ENCODE data around the gene EXOC4.

EXOC4 gene

DNA sequence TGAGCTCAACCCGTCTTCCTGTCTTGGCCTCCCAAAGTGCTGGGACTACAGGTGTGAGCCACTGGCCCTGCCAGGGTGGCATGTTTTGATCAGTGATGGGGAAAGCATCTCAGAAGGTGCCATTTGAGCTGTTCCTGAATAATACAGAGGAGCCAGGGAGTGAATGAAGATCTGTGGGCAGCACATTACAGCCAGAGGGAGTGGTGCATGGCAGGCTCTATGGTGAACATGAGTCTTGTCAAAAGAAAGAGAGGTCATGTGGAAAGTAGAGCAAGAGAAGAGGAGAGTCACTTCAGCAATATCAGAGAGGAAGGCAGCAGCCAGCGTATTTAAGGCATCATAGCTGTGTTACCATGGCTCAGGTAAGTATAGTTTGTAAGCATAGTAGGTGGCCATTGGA lies 598.5 kb downstream of the EXOC4 start:
- no peaks in the 10 kb centered on the region for H3K9me3 Mint-ChIP-seq

DNA sequence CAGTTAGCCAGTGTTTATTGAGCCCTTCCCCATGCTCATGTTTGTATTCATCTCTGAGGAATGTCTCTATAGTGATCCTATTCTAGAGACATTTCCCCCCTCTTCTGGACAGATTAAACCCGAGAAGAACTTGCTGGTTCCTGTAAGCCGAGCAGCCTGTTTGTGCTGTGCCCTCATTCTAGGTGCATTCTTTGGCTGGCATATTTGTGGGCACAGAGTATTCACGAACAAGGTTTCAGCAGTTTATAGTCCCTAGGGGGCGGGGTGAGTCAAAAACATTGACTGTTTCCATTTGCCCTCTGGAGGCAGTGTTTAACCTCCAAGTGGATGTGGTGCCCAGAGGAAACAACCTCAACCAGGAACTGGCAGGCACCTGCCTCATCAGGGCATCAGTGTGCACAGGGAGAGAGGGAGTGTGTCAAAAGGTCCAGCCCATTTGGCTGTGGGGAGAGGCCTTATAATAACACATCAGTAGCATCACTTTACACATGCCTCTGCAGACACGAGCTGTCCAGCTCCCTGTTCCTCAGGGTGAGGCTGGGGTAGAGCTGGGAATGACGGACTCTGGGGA lies 600.9 kb downstream of the EXOC4 start:
- peak; percentile 20 for DNase-seq
- Mint-ChIP-seq H3K4me3 (no peak overlapping the region), H3K4me1 (peaks cover 8 to 11% of the 10 kb centered on the region in 2 donors), H3K27me3 (no peaks in the 10 kb centered on the region), H3K9me3 (peaks cover 1 to 4% of the 10 kb centered on the region in 2 donors), H3K27ac (peak overlapping the region; percentile 4), H3K36me3 (peaks cover 10 to 11% of the 10 kb centered on the region in 2 donors)
- ATAC-seq (replicated peaks) = peak; percentile 78 to 86

More for the DNA sequence above, 598.5 kb downstream of the EXOC4 start:
- DNase-seq = no peak
- no peak overlapping the region for H3K4me3 Mint-ChIP-seq
- H3K4me1 Mint-ChIP-seq = peaks cover 8 to 11% of the 10 kb centered on the region in 2 donors
- no peak overlapping the region for H3K27ac Mint-ChIP-seq
- H3K36me3 Mint-ChIP-seq = peaks cover 0 to 5% of the 10 kb centered on the region in 2 donors
- no peak for ATAC-seq (replicated peaks)
- no peaks in the 10 kb centered on the region for H3K27me3 Mint-ChIP-seq

GRCh38 chr7:133854739-133855138 lies 601.9 kb downstream of the EXOC4 start:
- peaks cover 8 to 11% of the 10 kb centered on the region in 2 donors for H3K4me1 Mint-ChIP-seq
- ATAC-seq (replicated peaks) (peak; percentile 36 to 46), DNase-seq (no peak)
- H3K4me3 Mint-ChIP-seq = no peak overlapping the region
- peaks cover 1 to 4% of the 10 kb centered on the region in 2 donors for H3K9me3 Mint-ChIP-seq
- no peaks in the 10 kb centered on the region for H3K27me3 Mint-ChIP-seq
- H3K36me3 Mint-ChIP-seq = peaks cover 14 to 17% of the 10 kb centered on the region in 2 donors
- no peak overlapping the region for H3K27ac Mint-ChIP-seq

DNA sequence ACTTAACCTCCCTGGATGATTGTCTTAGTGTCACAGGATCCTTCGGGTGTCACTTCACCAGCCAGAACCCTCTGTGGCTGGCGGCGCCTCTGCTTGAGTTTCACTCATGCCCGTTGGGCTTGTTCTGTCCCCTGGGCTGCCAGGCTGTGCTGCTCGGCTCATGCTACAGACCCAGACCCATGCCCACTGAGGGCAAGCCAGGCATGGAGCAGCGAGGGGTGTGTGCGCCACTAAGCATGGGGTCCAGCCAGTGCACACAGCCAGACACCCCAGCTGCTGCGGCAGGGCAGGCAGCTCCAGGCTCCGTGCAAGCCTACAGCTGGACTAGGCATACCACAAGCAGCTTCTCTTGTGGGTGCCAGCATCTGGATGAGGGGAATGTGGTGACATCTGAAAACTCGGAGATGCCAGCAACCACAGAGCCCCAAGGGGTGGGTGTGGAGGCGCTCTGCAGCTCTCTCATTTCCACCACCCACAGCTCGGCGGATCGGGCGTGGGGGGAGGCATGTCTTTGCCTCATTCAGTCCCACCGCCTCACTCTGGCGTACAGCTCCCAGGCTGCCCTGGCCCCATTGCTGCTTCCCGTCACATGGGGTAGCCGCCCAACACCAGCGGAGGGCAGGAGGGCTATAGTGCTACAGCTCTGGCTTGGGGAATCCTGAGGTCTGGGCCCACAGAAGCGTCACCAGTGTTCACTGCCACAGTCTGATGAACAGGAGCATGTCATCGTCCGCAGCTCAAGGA lies 604.7 kb downstream of the EXOC4 start:
- Mint-ChIP-seq H3K27ac (no peak overlapping the region), H3K27me3 (no peaks in the 10 kb centered on the region), H3K9me3 (peaks cover 1 to 4% of the 10 kb centered on the region in 2 donors), H3K4me3 (no peak overlapping the region), H3K36me3 (peaks cover 12 to 17% of the 10 kb centered on the region in 2 donors), H3K4me1 (peaks cover 8 to 11% of the 10 kb centered on the region in 2 donors)
- no peak for ATAC-seq (replicated peaks)
- DNase-seq = no peak

DNA sequence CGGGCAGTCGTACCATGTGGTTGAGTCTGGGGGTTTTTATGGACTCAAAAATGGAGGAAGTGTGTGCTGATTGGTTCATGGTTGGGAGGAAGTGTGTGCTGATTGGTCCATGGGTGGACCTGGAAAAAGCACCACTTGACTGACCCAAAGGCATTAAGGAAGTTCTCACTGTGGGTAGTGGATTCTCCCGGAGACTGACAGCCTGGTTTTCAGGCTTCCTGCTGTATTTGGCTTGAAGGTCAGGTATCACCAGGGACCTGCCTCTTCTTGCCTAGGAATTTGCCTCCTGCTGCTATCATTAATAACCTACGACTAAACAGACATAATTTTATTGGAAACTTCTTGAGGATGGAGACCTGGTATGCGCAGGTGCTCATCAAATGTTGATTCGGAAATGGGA lies 605.4 kb downstream of the EXOC4 start:
- H3K36me3 Mint-ChIP-seq = peaks cover 12 to 17% of the 10 kb centered on the region in 2 donors
- DNase-seq (no peak), ATAC-seq (replicated peaks) (no peak)

GRCh38 chr7:133859231-133859630 lies 606.4 kb downstream of the EXOC4 start:
- peaks cover 1 to 4% of the 10 kb centered on the region in 2 donors for H3K9me3 Mint-ChIP-seq
- no peaks in the 10 kb centered on the region for H3K27me3 Mint-ChIP-seq
- DNase-seq = no peak
- H3K27ac Mint-ChIP-seq = no peak overlapping the region
- no peak overlapping the region for H3K4me3 Mint-ChIP-seq
- H3K4me1 Mint-ChIP-seq = no peaks in the 10 kb centered on the region
- no peak for ATAC-seq (replicated peaks)
- H3K36me3 Mint-ChIP-seq = peaks cover 12 to 17% of the 10 kb centered on the region in 2 donors

More for the DNA sequence above, 605.4 kb downstream of the EXOC4 start:
- no peaks in the 10 kb centered on the region for H3K27me3 Mint-ChIP-seq
- H3K27ac Mint-ChIP-seq = no peak overlapping the region
- peaks cover 1 to 4% of the 10 kb centered on the region in 2 donors for H3K9me3 Mint-ChIP-seq
- peaks cover 6 to 7% of the 10 kb centered on the region in 2 donors for H3K4me1 Mint-ChIP-seq
- H3K4me3 Mint-ChIP-seq = no peak overlapping the region

DNA sequence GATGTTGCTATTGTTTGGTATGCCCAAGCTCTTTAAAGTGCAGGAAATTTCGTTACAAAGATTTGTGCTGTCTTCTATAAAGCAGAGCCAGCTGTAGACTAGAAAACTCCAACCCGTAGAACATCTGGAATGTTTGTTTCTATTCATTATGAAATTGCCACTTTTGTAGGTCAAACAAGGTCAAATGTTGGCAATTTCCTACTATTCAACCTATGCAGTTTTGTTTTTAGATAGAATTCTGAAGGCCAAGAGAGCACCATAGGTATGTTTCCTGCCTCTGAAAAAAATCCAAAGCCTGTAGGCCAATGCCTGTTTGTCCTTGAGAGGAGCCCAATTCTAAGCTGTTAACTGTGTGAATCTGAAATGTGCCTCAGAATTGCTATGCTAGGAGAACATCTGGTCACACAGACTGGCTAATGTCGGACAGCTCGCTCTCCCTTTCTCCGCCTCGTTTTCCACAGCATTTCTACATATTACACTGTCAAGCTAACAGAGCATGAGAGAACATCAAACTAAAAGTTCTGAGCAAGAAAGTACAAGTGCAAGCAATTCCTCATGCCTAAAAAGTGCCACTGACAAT lies 607.1 kb downstream of the EXOC4 start:
- H3K36me3 Mint-ChIP-seq = peaks cover 12 to 17% of the 10 kb centered on the region in 2 donors
- ATAC-seq (replicated peaks) (no peak), DNase-seq (no peak)
- peaks cover 1 to 4% of the 10 kb centered on the region in 2 donors for H3K9me3 Mint-ChIP-seq
- H3K27me3 Mint-ChIP-seq = no peaks in the 10 kb centered on the region
- H3K4me3 Mint-ChIP-seq = no peak overlapping the region
- H3K27ac Mint-ChIP-seq = no peak overlapping the region
- no peaks in the 10 kb centered on the region for H3K4me1 Mint-ChIP-seq

GRCh38 chr7:133860628-133861335 lies 607.9 kb downstream of the EXOC4 start:
- DNase-seq = no peak
- no peak overlapping the region for H3K27ac Mint-ChIP-seq
- H3K27me3 Mint-ChIP-seq = no peaks in the 10 kb centered on the region
- peaks cover 5 to 9% of the 10 kb centered on the region in 2 donors for H3K9me3 Mint-ChIP-seq
- ATAC-seq (replicated peaks) = no peak
- no peak overlapping the region for H3K4me3 Mint-ChIP-seq
- peaks cover 3 to 5% of the 10 kb centered on the region in 2 donors for H3K4me1 Mint-ChIP-seq
- H3K36me3 Mint-ChIP-seq = peaks cover 16 to 21% of the 10 kb centered on the region in 2 donors

DNA sequence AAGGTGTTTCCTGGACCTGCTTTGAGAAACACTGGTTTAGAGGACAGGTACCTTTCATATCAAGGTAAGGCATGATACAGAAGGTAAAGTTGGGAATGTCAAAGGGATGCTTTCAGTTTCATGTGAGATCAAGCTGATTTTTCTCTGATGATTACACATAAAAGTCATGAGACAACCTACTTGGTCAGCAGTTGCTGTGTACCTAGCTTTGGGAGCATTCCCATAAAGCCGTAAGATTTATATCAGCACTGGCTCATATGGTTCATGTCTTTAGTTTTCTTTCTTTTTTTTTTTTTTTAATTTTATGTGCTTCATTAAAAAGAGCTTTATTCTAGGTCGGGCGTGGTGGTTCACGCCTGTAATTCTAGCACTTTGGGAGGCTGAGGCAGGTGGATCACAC lies 609.0 kb downstream of the EXOC4 start:
- Mint-ChIP-seq H3K36me3 (peaks cover 16 to 21% of the 10 kb centered on the region in 2 donors), H3K27me3 (no peaks in the 10 kb centered on the region), H3K27ac (no peak overlapping the region), H3K9me3 (peaks cover 5 to 9% of the 10 kb centered on the region in 2 donors), H3K4me1 (peaks cover 3 to 5% of the 10 kb centered on the region in 2 donors), H3K4me3 (no peak overlapping the region)
- DNase-seq (no peak), ATAC-seq (replicated peaks) (no peak)

- Mint-ChIP-seq H3K4me3 (no peak overlapping the region), H3K9me3 (peaks cover 4 to 5% of the 10 kb centered on the region in 2 donors), H3K27ac (no peak overlapping the region), H3K36me3 (peaks cover 11 to 12% of the 10 kb centered on the region in 2 donors), H3K4me1 (peaks cover 3 to 5% of the 10 kb centered on the region in 2 donors), H3K27me3 (no peaks in the 10 kb centered on the region)
- ATAC-seq (replicated peaks) (no peak), DNase-seq (no peak)
Measured at GRCh38 chr7:133863362-133864061, 610.6 kb downstream of the EXOC4 start.

DNA sequence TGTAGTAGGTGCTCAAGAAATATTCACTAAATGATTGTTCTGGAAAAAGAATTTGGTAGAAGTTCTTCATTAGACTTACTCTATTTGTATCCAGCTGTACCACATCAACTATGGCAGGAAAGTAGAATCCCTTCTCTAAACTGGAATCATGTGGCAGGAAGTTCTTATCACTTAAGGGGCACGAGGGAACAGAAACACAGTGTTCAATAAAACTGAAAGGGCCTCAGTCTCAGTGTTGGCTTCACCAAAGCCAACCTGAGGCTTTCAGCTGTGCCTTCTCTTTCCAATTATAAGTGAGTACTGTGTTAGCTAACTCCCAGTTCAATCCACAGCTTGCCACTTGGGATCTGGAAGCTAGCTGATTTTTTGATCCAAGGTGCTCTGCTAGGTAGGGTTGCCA lies 616.7 kb downstream of the EXOC4 start:
- peaks cover 4 to 5% of the 10 kb centered on the region in 2 donors for H3K9me3 Mint-ChIP-seq
- peaks cover 12 to 24% of the 10 kb centered on the region in 2 donors for H3K36me3 Mint-ChIP-seq
- H3K4me3 Mint-ChIP-seq = no peak overlapping the region
- no peaks in the 10 kb centered on the region for H3K27me3 Mint-ChIP-seq
- no peak for ATAC-seq (replicated peaks)
- peaks cover 11 to 14% of the 10 kb centered on the region in 2 donors for H3K4me1 Mint-ChIP-seq
- no peak overlapping the region for H3K27ac Mint-ChIP-seq
- no peak for DNase-seq

DNA sequence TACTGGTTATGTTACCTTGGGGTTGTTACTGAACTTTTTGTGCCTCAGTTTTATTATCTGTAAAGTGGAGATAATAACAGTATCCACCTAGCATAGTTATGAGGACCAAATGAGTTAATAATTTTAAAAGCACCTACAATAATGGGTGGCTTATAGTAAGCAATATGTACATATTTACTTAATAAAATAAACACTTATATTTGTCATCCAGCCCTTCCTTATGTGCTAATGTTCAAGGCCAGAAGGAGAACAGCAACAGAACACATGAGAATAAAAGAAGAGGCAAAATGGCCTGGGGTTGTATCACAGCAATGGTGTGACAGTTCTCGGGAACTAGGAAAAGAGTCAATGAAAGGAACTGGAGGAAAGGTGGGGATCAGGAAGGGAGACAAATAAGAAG lies 618.9 kb downstream of the EXOC4 start:
- DNase-seq (no peak), ATAC-seq (replicated peaks) (no peak)
- H3K4me3 Mint-ChIP-seq = no peak overlapping the region
- H3K4me1 Mint-ChIP-seq = peaks cover 11 to 16% of the 10 kb centered on the region in 2 donors
- H3K27ac Mint-ChIP-seq = no peak overlapping the region
- H3K27me3 Mint-ChIP-seq = no peaks in the 10 kb centered on the region
- H3K9me3 Mint-ChIP-seq = peaks cover 0 to 2% of the 10 kb centered on the region in 2 donors
- H3K36me3 Mint-ChIP-seq = peaks cover 9 to 19% of the 10 kb centered on the region in 2 donors

DNA sequence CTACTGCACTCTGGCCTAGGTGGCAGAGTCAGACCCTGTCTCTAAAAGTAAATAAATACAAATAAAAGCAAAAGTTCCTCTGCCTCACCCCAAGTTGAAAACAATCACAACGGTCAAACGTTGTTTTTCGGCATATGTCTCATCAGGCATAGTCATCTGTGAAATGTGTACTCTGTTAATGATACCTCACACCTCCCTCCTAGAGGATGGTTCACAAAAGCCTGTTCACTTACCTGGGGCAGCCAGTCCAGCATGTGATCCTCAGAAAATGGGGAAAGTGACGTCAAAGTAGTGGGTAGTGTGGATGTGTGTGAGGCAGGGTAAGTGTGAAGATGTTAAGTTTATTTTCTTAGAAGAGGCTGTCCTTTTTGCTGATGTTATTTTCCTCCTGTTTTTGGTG lies 620.3 kb downstream of the EXOC4 start:
- no peak for DNase-seq
- no peaks in the 10 kb centered on the region for H3K27me3 Mint-ChIP-seq
- peaks cover 18 to 30% of the 10 kb centered on the region in 2 donors for H3K4me1 Mint-ChIP-seq
- H3K27ac Mint-ChIP-seq = no peak overlapping the region
- H3K9me3 Mint-ChIP-seq = peaks cover 0 to 2% of the 10 kb centered on the region in 2 donors
- peaks cover 11 to 19% of the 10 kb centered on the region in 2 donors for H3K36me3 Mint-ChIP-seq
- no peak for ATAC-seq (replicated peaks)
- H3K4me3 Mint-ChIP-seq = no peak overlapping the region

DNA sequence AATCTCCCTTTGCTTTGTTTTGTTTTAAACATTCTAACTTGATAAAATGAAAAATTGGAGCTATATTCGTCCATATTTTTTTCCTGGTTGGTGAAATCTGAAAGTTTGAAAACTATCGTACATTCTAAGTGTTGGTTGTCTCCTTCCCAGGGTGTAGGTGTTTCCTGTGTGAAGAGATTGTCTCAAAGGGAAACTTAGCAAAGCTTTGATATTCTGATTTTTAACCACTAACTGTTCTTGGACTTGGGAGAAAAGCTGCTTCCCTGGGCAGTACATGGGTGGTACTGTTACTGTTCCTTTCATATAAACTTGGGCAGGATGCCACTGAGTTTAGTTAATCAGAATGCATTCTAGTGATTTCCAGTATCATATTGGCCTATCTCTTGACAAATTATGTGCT lies 620.8 kb downstream of the EXOC4 start:
- no peak overlapping the region for H3K27ac Mint-ChIP-seq
- ATAC-seq (replicated peaks) = no peak
- no peak overlapping the region for H3K4me3 Mint-ChIP-seq

More for the DNA sequence above, 620.8 kb downstream of the EXOC4 start:
- Mint-ChIP-seq H3K27me3 (no peaks in the 10 kb centered on the region), H3K4me1 (peaks cover 18 to 34% of the 10 kb centered on the region in 2 donors), H3K36me3 (peaks cover 11 to 19% of the 10 kb centered on the region in 2 donors), H3K9me3 (peaks cover 0 to 2% of the 10 kb centered on the region in 2 donors)
- DNase-seq = no peak

Data from stimulated activated naive B cell treated with anti-CD40 and anti-IgM and Interleukin-4, amounts not matched to agents 10 μg/mL and 1 μg/mL and 100 μg/mL, for 72 hours (primary cell).